B cell (primary cell): ENCODE measurements around the gene PSMC6. TPM values are rescaled to one million over a fixed set of nuclear protein-coding genes. Genes with fewer than 3 reads are reported as not detected.

Experiments used
- ATAC-seq: fragments of 200-7000 bp; cut with Tn5 transposase; one replicate; pipeline ENCODE4 v1.10.0; 2021; ENCODE audit warnings: low read depth, mild to moderate bottlenecking, moderate number of reproducible peaks, moderate library complexity
- CTCF ChIA-PET: fragments of 350-600 bp; sonication (Branson Sonifier 250); formaldehyde crosslinking; loops from one replicate; lab custom pipeline; 2021; ENCODE audit warnings: antibody characterized with exemption, inconsistent platforms; lab: Charles Lee
- POLR2A ChIA-PET: fragments of 350-600 bp; sonication (Branson Sonifier 250); formaldehyde crosslinking; loops from one replicate; lab custom pipeline; 2021; ENCODE audit warnings: antibody characterized with exemption; lab: Charles Lee
- DNase-seq: peaks from one replicate; pipeline ENCODE4 v3.0.0; 2013
- H2AFZ ChIP-seq: 2 replicates; pipeline ENCODE4 v1.6.1; 2012; ENCODE audit warnings: mild to moderate bottlenecking, low read depth, low read length; ENCODE audit not compliant: insufficient read depth, poor library complexity, severe bottlenecking
- H3K27ac ChIP-seq, 2 donors: 1 replicate in 1 of 2; 2 replicates in 1 of 2; pipeline ENCODE4 v1.5.1; 2012 to 2013; ENCODE audit warnings: low read length in 2 of 2, mild to moderate bottlenecking in 2 of 2, moderate library complexity in 1 of 2
- H3K27me3 ChIP-seq, 4 experiments: fragments of 200-600 bp in 1 of 4; sonication (generic) in 1 of 4; replicated peaks in 1 of 4; 1 replicate in 2 of 4; 2 replicates in 2 of 4; pipeline versions ENCODE4 v1.6.1 to v1.7.0; 2013 to 2016; ENCODE audit warnings: low read length in 3 of 4, mild to moderate bottlenecking in 2 of 4, mixed read lengths in 1 of 4, moderate library complexity in 1 of 4; ENCODE audit not compliant: insufficient read depth in 4 of 4, control insufficient read depth in 3 of 4; ENCODE audit errors: control extremely low read depth in 1 of 4
- H3K36me3 ChIP-seq, 2 experiments: replicated peaks in 1 of 2; 1 replicate in 1 of 2; 2 replicates in 1 of 2; pipeline versions ENCODE4 v1.6.1 to v1.7.1; 2013; ENCODE audit warnings: low read length in 1 of 2; ENCODE audit not compliant: insufficient read depth in 2 of 2, control insufficient read depth in 1 of 2; ENCODE audit errors: control extremely low read depth in 1 of 2, extremely low read depth in 1 of 2
- H3K4me1 ChIP-seq, 2 donors: fragments of 200-600 bp in 1 of 2; sonication (generic) in 1 of 2; 1 replicate in 1 of 2; 2 replicates in 1 of 2; pipeline versions ENCODE4 v1.5.1 to v1.6.1; 2013 to 2017; ENCODE audit warnings: low read length in 2 of 2; ENCODE audit not compliant: control insufficient read depth in 2 of 2, insufficient read depth in 2 of 2
- H3K4me2 ChIP-seq: replicated peaks from 2 replicates; pipeline ENCODE3; 2012; ENCODE audit warnings: mild to moderate bottlenecking, low read depth, low read length; ENCODE audit not compliant: poor library complexity, severe bottlenecking
- H3K4me3 ChIP-seq, 5 experiments: fragments of 200-600 bp in 1 of 5; sonication (generic) in 1 of 5; 1 replicate in 3 of 5; 2 replicates in 2 of 5; pipeline versions ENCODE4 v1.5.1 to v1.7.0; 2011 to 2016; ENCODE audit warnings: low read length in 4 of 5, mild to moderate bottlenecking in 4 of 5, low read depth in 2 of 5, control low read depth in 1 of 5, moderate library complexity in 1 of 5; ENCODE audit not compliant: insufficient read depth in 1 of 5; ENCODE audit errors: control extremely low read depth in 1 of 5, extremely low read depth in 1 of 5
- H3K79me2 ChIP-seq: fragments of 200-600 bp; sonication (generic); one replicate; pipeline ENCODE4 v1.6.0; 2016; ENCODE audit warnings: low read length; ENCODE audit not compliant: control insufficient read depth, insufficient read depth
- H3K9ac ChIP-seq: fragments of 200-600 bp; sonication (generic); 2 replicates; pipeline ENCODE4 v1.6.1; 2017; ENCODE audit warnings: mild to moderate bottlenecking, low read length, moderate library complexity
- H3K9me3 ChIP-seq, 3 donors: one replicate each; pipeline versions ENCODE4 v1.6.1 to v1.7.1; 2013; ENCODE audit warnings: low read length in 2 of 3; ENCODE audit not compliant: control insufficient read depth in 2 of 3, insufficient read depth in 1 of 3; ENCODE audit errors: control extremely low read depth in 1 of 3
- H4K20me1 ChIP-seq: 2 replicates; pipeline ENCODE4 v1.6.0; 2012; ENCODE audit warnings: mild to moderate bottlenecking, low read length; ENCODE audit not compliant: insufficient read depth, control insufficient read depth, poor library complexity, severe bottlenecking
- H3K27ac Mint-ChIP-seq: one replicate; pipeline ENCODE4 v1.8.0; 2021; ENCODE audit warnings: mixed read lengths
- H3K27me3 Mint-ChIP-seq: one replicate; pipeline ENCODE4 v1.8.0; 2021; ENCODE audit warnings: mixed read lengths
- H3K4me1 Mint-ChIP-seq: one replicate; pipeline ENCODE4 v1.8.0; 2021; ENCODE audit warnings: mixed read lengths
- H3K4me3 Mint-ChIP-seq: one replicate; pipeline ENCODE4 v1.8.0; 2021; ENCODE audit warnings: mixed read lengths
- H3K9me3 Mint-ChIP-seq: one replicate; pipeline ENCODE4 v1.8.0; 2022; ENCODE audit warnings: mixed read lengths; ENCODE audit not compliant: insufficient read depth
- CTCF ChIP-seq: fragments of 200-600 bp; IDR thresholded peaks from one replicate; pipeline ENCODE4 v1.8.0; 2022; ENCODE audit warnings: antibody characterized with exemption, mild to moderate bottlenecking
- EZH2 ChIP-seq: IDR thresholded peaks from 2 replicates; pipeline ENCODE4 v1.6.1; 2012; ENCODE audit warnings: borderline replicate concordance, low read depth, mild to moderate bottlenecking, moderate library complexity, low read length; ENCODE audit not compliant: insufficient read depth, poor library complexity, severe bottlenecking
- WGBS: methylation state at CpG from one replicate; pipeline ENCODE4 v1.1.5; 2013; ENCODE audit warnings: missing lambda C conversion rate; ENCODE audit not compliant: insufficient coverage; 5-methylcytosine and 5-hydroxymethylcytosine counted together
- intact Hi-C: fragments of 100-400 bp; cut with micrococcal nuclease; formaldehyde crosslinking; loops from one replicate; pipeline ENCODE4 v1.10.0; 2022
- polyA plus RNA-seq: library from polyadenylated mRNA; depleted of rRNA; stranded (reverse); fragments of >200 nt; gene quantifications from 2 replicates; pipeline ENCODE4 v1.2.3, GENCODE V29; 2012
- total RNA-seq, 2 donors: library from RNA; stranded (reverse); fragments of 120-200 nt in 1 of 2; gene quantifications; 1 replicate in 1 of 2; 2 replicates in 1 of 2; pipeline versions ENCODE4 v1.2.3 to v1.2.4, GENCODE V29; 2013 to 2022

The PSMC6 gene
- total and polyA plus RNA-seq, 2 donors (not counting 1 experiment from before 2014, with no cell fraction given), result 35.6 to 75.3 TPM

DNA sequence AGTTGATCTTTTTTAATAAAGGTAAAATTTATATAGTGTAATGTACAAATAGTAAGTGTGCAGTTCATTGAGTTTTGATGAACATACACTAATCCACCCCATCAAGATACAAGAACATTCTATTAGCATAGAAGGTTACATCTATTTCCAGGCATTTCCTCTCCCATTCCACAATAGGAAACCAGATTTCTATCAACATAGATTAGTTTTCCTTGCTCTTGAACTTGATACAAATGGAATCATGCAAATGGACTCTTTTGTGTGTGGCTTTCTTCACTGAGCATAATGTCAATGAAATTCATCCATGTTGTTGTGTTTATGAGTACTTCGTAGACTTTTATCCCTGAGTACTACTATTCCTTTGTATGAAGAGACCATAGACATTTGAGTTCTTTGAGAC is 33.8 kb downstream of the PSMC6 start:
- ChIA-PET POLR2A (interaction anchor here (2.4 kb wide), 1 partner anchor 11 kb away, joined by 7 read pairs; the partner anchor contains the start of gene STYX), CTCF (interaction anchor here (3.8 kb wide), 1 partner anchor 10 kb away, joined by 17 read pairs; the partner anchor contains the start of gene STYX)
- H2AFZ ChIP-seq, result no peak overlapping the region
- peaks cover 6% of the 10 kb centered on the region for H4K20me1 ChIP-seq
- Mint-ChIP-seq H3K9me3 (no peaks in the 10 kb centered on the region), H3K4me1 (peaks cover 46% of the 10 kb centered on the region), H3K27ac (peak overlapping the region; percentile 32), H3K27me3 (no peaks in the 10 kb centered on the region), H3K4me3 (no peak overlapping the region)
- H3K27me3 ChIP-seq, result no peaks in the 10 kb centered on the region
- no peak for ATAC-seq
- intact Hi-C loops, result no loop called here
- peaks cover 97% of the 10 kb centered on the region for H3K79me2 ChIP-seq
- no CpG with 5 or more reads among the region's 1 CpG for WGBS
- no peak overlapping the region for H3K4me2 ChIP-seq
- no peak overlapping the region for H3K27ac ChIP-seq
- H3K4me3 ChIP-seq, result no peak overlapping the region
- peaks cover 3 to 4% of the 10 kb centered on the region in 2 experiments for H3K36me3 ChIP-seq
- no peaks in the 10 kb centered on the region for H3K9me3 ChIP-seq
- H3K4me1 ChIP-seq, result peaks cover 22 to 30% of the 10 kb centered on the region in 2 donors
- TF ChIP-seq EZH2 (no peak), CTCF (no peak)
- DNase-seq, result no peak
- no peak overlapping the region for H3K9ac ChIP-seq

DNA sequence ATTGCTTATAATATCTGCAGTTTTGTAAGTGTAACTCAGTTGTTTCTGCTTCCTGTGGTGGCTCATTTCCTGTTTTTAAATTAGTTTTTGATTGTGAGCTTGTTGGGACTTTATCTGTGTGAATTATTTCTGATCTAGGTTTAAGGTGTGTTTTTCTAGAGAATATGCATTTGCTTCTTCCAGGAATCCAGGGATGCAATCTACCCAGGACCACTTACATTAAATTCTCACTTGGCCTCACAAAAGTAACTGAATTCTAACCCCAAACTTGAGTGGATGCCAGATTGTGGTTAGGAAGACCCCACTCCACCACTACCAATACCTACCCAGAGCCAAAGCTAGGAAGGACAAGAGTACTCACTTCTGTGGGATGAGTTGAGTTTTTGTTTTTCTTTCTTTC is 34.9 kb downstream of the PSMC6 start:
- peaks cover 36% of the 10 kb centered on the region for H3K4me1 Mint-ChIP-seq
- no peaks in the 10 kb centered on the region for H3K27me3 ChIP-seq
- peak overlapping the region; percentile 72 to 93 for H3K27ac ChIP-seq
- DNase-seq (peak; percentile 20), ATAC-seq (no peak)
- TF ChIP-seq CTCF (no peak), EZH2 (no peak)
- H3K9me3 ChIP-seq, result no peaks in the 10 kb centered on the region
- H3K4me3 ChIP-seq, result peak overlapping the region in 4 of 5 experiments; percentile 2 to 56 (median 38)
- H2AFZ ChIP-seq, result peak overlapping the region; percentile 48
- H3K27me3 Mint-ChIP-seq, result no peaks in the 10 kb centered on the region
- peaks cover 22 to 26% of the 10 kb centered on the region in 2 donors for H3K4me1 ChIP-seq
- peak overlapping the region; percentile 55 for H3K9ac ChIP-seq
- ChIA-PET POLR2A (interaction anchor here (0.7 to 2.4 kb wide), 4 partner anchors 10 to 412 kb away, joined by 3 to 7 read pairs (median 4); partner anchors contain the start of gene STYX), CTCF (interaction anchor here (0.5 to 3.8 kb wide), 5 partner anchors 12 to 1205 kb away, joined by 3 to 17 read pairs (median 4); partner anchors contain the start of genes STYX and TXNDC16)
- H3K9me3 Mint-ChIP-seq, result no peaks in the 10 kb centered on the region
- H3K4me3 Mint-ChIP-seq, result peak overlapping the region; percentile 66
- peaks cover 96% of the 10 kb centered on the region for H3K79me2 ChIP-seq
- H3K4me2 ChIP-seq, result peak overlapping the region; percentile 72
- intact Hi-C loops, result loop anchor here (1.0 kb wide), 2 partner anchors 12 to 35 kb away; partner anchors contain the start of genes PSMC6 and STYX
- H3K36me3 ChIP-seq, result peaks cover 6 to 10% of the 10 kb centered on the region in 2 experiments
- no peaks in the 10 kb centered on the region for H4K20me1 ChIP-seq
- H3K27ac Mint-ChIP-seq, result peak overlapping the region; percentile 80
